ENCODE measurements around the gene DCUN1D2.
"Not testable (repeated sequence)": the region's sequence is repeated elsewhere in the genome, so short reads cannot be mapped to it uniquely, and the experiment has no call there.

DCUN1D2 gene

GRCh38 chr13:113490496-113491417, at the start of gene DCUN1D2:
Gene DCUN1D2 (minus strand): TSS chr13:113490711. CDS start chr13:113490669, 42 bp downstream.
- DNase-seq, result peak; percentile 56

DNA sequence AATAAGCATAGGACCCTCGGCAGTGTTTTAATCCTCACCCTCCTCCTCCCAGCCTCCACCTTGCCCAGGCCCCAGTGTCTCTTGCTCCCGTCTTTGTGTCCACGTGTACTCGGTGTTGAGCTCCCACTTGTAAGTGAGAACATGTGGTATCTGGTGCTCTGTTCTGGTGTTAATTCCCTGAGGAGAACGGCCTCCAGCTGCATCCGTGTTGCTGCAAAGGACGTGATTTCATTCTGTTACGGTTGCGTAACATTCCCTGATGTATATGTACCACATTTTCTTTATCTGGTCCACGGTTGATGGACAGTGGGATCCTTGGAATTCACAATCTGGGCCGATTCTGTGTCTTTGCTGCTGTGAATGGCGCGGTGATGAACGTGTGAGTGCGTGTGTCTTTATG, 49.3 kb upstream of the DCUN1D2 start:
- DNase-seq, result no peak

DNA sequence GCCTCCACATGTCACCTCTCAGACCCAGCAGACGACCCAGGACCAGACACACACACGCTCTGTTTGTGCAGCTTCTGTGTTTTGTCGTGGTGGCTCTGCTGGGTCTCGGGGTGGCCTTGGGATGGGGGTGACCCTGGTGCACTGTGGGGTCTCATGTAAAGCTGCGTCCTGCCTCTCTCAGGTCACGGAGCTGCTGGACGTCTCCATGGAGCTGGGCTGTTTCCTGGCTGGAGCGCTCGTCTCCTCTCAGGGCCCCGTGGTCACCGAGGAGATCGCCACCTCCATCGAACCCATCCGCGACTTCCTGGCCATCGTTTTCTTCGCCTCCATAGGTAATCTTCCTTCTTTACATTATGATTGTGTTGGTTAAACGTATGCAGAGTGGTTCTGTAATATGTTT, 48.7 kb upstream of the DCUN1D2 start:
- no peak for DNase-seq

- DNase-seq, result no peak
These were observed 48.2 kb upstream of the DCUN1D2 start for GRCh38 chr13:113538689-113539058.

GRCh38 chr13:113537909-113538688, 47.6 kb upstream of the DCUN1D2 start:
- no peak for DNase-seq

GRCh38 chr13:113537205-113537604, 46.7 kb upstream of the DCUN1D2 start:
- no peak for DNase-seq

DNA sequence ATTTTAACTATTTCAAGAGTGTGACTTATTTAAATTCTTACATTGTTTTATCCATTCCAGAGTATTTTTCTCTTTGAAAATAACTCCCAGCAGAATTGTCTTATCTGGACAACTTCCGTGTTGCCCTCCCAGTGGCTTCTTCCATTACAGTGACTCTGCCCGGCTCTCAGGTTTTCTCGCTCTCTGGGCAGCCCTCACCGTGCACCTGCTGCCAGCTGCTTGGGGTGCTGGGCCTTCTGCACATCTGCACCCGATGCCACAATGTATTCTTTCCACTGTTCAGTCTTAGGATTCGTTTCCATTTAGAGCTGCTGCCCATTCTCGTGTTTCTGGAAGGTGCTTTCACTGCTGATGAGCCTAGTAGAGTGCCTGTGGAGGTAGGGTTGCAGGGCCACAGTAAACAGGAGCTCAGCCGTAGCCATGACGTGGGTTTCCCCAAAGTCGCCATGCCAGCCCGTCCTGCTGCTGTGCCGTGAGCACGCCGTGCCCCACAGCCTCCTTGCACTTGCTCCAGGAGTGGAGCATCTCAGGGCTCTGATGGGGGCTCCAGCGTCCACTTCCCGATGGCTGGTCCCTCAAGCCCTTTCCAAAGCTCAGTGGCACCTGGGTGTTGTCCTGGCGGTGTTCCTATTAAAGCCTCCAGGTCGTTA, 46.1 kb upstream of the DCUN1D2 start:
- DNase-seq, result no peak

DNA sequence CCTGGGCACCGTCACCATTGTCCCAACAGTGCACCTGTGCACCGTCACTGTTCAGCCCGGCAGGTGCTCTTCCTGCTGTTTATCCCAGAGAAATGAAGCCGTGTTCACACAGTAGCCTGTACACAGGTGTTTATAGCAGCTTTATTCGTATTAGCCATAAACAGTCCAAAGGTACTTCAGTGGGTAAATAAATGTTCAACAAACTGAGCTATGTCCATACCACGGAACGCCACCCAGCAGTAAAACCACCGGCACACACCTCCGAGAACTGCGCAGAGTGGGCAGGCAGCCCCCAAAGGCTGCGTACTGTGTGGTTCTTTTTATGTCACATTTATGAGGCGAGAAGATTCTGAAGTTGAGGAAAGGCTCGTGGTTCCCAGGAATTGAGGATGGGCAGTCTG, 44.9 kb upstream of the DCUN1D2 start:
- DNase-seq, result no peak

- no peak for DNase-seq
These were observed 43.8 kb upstream of the DCUN1D2 start for GRCh38 chr13:113534236-113534860.

- no peak for DNase-seq
These were observed 42.8 kb upstream of the DCUN1D2 start for GRCh38 chr13:113533161-113533840.

DNA sequence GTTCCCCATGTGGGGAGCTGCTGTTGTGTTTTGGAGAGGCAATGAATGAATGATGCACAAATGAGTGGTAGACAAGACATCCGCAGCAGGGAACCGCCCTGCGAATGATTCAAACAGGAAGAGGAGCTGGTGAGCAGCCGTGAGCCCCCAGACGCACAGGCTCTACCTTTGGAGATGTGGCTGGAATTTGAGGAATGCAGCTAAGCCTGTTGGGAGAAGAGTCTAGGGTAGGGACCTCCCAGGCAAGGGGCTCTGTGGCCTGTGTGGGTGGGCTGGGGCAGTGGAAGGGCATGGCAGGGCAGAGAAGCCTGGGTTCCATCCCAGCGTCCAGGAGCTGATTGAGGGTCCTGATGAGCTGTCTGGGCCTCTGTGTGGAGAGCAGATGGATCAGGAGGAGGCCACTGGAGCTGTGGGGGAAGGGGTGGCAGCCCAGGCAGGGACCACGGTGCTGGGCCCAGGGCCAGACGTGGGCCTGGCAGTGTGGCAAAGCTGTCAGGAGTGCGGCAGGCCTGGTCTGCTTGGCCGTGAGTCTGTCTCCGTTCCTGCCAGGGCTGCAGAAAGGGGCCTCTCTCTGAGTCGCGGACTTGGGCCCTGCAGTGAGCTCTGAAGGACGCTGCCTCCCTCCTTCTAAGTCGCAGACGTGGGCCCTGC, 41.8 kb upstream of the DCUN1D2 start:
- no peak for DNase-seq

DNA sequence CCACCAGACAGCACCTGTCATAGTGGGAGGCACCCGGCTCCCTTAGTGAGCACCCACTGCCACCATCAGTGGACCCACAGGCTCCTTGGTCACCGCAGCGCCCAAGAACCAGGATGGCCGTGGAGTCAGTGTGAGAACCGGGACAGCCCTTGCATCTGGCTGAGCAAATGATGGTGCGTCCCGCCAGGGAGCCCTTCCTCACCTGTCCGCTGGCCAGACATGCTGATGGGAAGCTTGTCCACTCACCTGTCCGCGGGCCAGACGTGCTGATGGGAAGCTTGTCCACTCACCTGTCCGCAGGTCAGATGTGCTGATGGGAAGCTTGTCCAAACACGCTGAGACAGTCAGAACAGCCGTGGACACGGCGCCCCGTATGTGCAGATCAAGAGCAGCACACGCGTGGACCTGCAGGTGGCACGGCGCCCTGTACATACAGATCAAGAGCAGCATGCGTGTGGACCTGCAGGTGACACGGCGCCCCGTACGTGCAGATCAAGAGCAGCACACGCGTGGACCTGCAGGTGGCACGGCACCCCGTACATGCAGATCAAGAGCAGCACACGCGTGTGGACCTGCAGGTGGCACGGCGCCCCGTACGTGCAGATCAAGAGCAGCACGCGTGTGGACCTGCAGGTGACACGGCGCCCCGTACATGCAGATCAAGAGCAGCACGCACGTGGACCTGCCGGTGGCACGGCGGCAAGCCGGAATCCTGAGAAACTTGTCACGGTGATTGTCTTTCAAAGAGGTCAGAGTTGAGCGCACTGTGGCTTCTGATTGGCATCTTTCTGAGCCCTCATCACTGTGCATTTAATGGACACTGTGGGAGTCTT, 40.7 kb upstream of the DCUN1D2 start:
- DNase-seq, result no peak

DNA sequence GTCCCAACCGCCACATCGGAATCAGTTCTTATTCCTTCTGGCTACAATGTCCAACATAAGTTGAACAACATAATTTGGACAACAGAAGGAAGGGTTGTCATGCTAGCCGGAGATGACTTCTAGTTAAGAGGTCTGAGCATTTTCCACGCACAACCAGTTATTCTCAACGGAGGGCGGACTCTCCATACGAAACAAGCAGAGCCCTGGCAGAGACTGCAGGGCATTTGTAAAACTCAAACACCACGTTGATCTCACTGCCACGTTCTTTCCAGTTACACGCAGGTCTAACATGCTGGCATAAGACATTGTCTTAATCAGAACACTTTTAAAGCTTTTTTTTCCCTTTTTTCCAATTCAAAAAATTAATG, 38.3 kb upstream of the DCUN1D2 start:
- DNase-seq, result no peak

DNA sequence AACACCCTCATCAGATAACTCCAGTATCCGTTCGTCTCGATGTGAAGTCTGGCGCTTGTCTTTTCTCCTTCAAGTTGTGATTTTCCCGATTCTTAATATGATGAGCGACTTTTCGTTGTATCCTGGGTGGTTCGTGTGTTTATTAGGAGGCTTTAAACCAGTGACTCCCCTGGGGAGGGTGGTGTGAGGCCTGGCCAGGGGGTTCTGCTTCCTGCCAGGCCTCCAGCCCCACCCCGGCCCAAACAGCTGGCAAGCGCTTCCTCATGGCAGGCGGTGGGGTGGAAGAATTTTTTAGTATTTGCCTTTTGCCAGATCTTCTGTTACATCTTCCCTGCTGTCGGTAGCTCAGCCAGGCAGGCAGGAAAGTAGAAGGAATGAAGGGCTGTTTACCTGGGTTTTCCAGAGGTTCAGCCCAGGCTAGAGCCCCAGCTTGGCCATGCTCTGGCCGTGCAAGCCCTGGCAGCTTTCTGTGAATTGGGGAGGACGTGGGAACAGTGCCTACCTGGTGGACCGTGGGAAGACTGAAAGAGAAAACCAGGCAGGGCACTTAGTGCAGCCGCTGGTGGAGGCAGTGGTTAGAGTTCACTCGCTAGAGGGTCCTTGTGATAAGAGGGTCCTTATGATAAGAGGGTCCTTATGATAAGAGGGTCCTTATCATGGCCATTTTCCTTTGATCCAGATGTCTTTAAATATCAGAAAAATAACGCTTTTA, 37.7 kb upstream of the DCUN1D2 start:
- DNase-seq, result no peak

DNA sequence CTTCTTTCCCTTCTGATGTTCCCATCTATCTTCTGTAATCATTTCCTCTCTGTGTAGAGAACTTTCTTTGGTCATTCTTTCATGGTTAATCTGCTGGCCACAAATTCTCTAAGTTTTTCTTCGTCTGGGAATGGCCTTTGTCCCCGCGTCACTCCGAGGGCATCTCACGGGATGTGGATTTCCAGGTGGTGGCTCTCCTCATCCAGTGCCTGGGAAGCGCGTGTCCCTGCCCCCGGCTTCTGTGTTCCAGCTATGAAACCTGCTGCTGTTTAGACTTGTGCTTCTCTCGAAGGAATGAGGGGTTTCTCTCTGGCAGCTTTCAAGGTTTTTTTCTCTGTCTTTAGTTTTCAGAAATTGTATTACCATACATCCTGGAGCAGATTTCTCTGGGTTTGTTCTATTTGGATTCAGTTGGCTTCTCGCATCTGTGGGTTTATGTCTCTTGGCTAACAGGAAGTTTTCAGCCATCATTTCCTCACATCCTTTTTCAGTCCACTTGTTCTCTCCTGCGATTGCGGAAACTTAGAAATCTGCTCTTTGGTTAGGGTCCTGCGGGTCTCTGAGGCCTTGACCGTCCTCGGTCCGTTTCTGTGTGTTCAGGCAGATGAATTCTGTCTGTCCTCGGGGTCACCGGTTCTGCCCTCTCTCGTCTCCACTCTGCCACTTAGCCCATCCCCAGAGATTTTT, 36.9 kb upstream of the DCUN1D2 start:
- no peak for DNase-seq

- no peak for DNase-seq
These were observed 36.1 kb upstream of the DCUN1D2 start for GRCh38 chr13:113526466-113527220.

DNA sequence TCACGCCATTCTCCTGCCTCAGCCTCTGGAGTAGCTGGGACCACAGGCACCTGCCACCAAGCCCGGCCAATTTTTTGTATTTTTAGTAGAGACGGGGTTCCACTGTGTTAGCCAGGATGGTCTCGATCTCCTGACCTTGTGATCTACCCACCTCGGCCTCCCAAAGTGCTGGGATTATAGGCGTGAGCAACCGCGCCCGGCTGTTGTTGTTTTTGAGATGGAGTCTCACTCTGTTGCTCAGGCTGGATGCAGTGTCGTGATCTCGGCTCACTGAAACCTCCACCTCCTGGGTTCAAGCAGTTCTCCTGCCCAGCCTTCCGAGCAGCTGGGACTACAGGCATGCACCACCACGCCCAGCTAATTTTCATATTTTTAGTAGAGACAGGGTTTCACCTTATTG, 31.9 kb upstream of the DCUN1D2 start:
- not testable (repeated sequence) for DNase-seq

DNA sequence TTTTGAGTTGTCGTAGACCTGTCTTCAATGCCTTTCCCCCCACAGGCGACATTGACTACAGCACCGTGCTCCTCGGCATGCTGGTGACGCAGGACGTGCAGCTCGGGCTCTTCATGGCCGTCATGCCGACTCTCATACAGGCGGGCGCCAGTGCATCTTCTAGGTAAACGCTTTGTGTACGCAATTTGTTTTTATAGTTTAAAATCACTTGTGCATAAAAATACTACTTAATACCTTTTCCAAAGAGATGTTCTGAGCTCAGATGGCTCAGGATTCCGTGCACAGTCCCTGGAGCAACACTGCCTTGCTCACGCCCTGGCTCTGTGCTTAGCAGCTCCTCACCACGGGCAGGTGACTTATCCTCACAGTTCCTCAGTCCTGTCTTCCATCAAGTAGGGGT, 30.1 kb upstream of the DCUN1D2 start:
- no peak for DNase-seq

DNA sequence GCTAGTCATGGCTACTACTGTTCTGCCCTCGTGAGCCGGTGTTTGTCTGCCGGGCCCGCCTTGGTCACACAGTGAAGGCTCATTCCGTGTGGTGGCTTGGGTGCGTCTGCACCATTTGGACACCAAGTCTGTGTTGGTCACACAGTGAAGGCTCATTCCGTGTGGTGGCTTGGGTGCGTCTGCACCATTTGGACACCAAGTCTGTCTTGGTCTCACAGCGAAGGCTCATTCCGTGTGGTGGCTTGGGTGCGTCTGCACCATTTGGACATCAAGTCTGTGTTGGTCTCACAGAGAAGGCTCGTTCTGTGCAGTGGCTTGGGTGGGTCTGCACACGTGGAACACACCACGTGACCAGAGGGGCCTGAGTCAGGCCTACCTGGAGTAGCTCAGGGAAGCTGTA, 29.0 kb upstream of the DCUN1D2 start:
- no peak for DNase-seq

Measured in NCI-H446 treated with DMSO at 0.1 percent for 48 hours (cell line).